ENCODE data around the gene ZNF501.

The ZNF501 gene

DNA sequence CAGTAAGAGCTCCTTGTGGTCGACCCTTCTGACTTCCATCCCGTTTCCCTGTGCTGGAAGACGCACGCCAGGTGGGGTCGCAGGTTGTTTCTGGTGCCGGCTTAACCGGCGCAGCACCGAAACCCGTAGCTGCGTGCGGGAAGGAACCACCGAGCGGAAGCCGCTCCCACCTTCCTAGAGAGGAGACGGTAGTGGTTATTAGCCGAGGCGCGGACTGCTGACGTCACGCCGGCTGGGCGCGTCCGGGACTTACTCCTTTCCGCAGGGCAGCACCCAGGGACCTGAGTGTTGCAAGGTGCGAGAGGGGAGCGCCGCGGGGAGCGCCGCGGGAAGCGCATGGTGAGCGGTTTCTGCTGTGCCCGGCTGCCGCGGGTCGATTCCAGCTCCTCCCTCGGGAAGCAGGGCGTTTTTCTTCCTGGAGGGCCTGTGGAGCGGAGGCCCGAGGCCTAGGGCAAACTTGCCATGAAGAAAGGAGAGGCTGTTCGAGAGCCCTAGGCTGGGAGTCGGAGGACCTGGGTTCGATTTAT is at the start of gene ZNF501:
Gene ZNF501 (plus strand): TSS at position 252 of the 527 bp plus-strand sequence. CDS start 4,787 bp downstream, outside the sequence.
- DNase-seq, result peak; percentile 59

GRCh38 chr3:44680921-44681455 is 48.4 kb upstream of the ZNF501 start:
- DNase-seq, result no peak

- no peak for DNase-seq
Measured at GRCh38 chr3:44682182-44682896, 47.1 kb upstream of the ZNF501 start.

DNA sequence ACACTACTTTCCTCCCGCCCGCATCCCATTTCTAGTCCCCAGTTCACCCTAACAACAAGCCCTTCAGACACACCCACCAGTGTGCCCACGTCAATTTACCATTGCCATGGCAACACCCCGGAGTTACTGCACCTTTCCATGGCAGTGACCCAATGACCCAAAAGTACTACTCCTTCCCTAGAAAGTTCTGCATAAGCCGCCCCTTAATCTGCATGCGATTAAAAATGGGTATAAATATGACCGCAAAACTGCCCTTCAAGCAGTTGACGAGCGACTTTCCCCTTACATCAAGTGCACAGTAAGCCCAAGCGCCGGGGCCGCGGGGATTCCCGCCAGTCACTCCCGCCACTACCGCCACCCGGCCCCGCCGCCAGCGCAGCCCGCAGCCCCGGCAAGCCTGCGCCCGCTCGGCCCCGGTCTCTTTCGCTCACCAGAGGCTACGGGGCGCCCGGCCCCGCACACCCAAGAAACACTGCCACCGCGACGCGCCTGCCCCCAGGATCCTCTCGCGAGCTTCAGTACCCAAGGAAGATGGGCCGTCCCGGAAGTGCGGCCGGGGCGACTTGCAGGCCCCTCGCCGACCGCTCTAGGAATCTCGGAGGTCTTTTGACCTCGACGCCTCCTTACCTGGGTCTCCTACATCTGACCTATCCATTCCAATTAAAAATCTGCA is 44.2 kb upstream of the ZNF501 start:
- DNase-seq, result peak; percentile 42

- DNase-seq, result no peak
Measured at GRCh38 chr3:44687898-44688297, 41.5 kb upstream of the ZNF501 start.

- DNase-seq, result peak; percentile 51
Measured at GRCh38 chr3:44712455-44713075, 16.9 kb upstream of the ZNF501 start, which contains the start of gene ZNF502. ZNF502 (plus strand) TSS chr3:44712660; CDS start chr3:44720262, 7,602 bp downstream.

DNA sequence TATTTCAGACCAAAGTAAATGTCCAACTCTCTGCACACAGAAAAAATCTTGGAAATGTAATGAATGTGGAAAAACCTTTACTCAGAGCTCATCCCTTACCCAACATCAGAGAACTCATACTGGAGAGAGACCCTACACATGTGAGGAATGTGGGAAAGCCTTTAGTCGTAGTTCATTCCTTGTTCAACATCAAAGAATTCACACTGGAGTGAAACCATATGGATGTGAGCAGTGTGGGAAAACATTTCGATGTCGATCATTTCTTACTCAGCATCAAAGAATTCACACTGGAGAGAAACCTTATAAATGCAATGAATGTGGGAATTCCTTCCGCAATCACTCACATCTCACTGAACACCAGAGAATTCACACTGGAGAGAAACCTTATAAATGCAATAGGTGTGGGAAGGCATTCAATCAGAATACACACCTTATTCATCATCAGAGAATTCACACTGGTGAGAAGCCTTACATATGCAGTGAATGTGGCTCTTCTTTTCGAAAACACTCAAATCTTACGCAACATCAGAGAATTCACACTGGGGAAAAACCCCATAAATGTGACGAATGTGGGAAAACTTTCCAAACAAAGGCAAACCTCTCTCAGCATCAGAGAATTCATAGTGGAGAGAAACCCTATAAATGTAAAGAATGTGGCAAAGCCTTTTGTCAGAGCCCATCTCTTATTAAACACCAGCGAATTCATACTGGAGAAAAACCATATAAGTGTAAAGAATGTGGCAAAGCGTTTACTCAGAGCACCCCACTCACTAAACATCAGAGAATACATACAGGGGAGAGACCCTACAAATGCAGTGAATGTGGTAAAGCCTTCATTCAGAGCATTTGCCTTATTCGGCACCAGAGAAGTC is 8.0 kb upstream of the ZNF501 start:
- DNase-seq, result no peak

DNA sequence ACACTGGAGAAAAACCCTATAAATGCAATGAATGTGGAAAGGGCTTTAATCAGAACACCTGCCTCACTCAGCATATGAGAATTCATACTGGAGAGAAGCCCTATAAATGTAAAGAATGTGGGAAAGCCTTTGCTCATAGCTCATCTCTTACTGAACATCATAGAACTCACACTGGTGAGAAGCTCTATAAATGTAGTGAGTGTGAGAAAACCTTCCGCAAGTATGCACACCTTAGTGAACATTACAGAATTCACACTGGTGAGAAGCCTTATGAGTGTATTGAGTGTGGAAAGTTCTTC is 7.4 kb upstream of the ZNF501 start:
- DNase-seq, result no peak

GRCh38 chr3:44734646-44735168 is 5.3 kb downstream of the ZNF501 start:
- DNase-seq, result no peak

GRCh38 chr3:44761101-44761423 is 31.6 kb downstream of the ZNF501 start:
- no peak for DNase-seq

- peak; percentile 78 for DNase-seq
Measured at GRCh38 chr3:44761424-44762169, 32.2 kb downstream of the ZNF501 start, which contains the start of the genes KIAA1143 and KIF15. KIAA1143 (minus strand) TSS chr3:44761619; CDS start chr3:44761602, 17 bp downstream. KIF15 (plus strand) TSS chr3:44761794; CDS start chr3:44761866, 72 bp downstream.

DNA sequence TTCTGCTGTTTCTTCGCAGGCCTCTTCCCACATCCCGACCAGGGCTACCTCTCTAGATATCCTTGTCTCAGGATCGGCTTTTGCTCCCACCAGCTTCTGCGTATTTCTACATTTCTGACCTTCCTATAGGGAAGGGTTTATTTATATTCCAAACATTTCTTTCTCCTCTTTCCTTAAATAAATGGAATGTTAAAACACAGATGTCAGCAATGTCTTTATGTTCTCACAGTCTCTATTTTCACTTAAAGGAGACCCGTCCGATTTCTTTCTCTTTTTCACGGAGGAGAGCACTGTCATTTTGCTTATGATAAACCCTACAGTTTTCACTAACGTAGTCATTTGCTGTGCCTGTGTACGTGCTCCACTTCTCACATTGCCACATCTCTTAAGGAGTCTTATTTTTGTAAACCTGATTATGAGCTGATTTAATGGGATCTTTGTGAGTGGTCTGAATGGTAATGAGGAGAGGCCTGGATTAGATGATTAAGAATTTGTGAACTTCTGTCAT is 32.8 kb downstream of the ZNF501 start:
- DNase-seq, result peak; percentile 30

- no peak for DNase-seq
Measured at GRCh38 chr3:44762690-44763089, 33.3 kb downstream of the ZNF501 start.

DNA sequence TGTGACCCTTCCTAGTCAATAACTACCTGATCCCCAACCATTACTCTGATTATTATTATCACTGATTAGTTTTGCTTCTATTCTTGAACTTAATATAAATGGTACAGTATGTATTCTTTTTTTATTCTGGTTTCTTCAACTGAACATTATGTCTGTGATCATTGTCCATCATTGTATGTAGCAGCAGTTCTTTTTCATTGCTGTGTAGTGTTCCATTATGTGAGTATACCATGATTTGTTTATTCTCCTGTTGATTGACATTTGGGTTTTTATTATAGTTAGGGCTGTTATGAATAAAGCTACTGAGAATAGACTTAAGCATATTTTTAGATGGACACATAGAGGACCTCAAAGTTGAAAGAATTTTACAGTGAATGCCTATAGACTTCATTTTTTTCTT is 34.8 kb downstream of the ZNF501 start:
- DNase-seq, result no peak

- no peak for DNase-seq
Measured at GRCh38 chr3:44771424-44772098, 42.1 kb downstream of the ZNF501 start.

GRCh38 chr3:44772099-44772442 is 42.6 kb downstream of the ZNF501 start:
- DNase-seq, result no peak

DNA sequence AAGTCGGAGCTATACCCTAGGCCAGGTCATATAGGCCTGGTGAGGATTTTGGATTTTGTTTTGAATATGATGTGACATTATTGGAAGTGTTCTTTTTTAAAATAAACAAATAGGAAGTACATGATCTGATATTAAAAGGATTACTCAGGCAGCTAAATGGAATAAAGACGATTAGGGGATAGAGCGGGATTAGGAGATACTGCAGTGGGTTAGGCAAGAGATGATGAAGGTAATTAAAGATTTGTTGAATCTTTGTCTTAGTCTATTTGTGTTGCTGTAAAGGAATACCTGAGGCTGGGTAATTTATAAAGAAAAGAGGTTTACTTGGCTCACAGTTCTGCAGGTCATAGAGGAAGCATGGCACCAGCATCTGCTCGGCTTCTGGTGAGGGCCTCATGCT is 53.5 kb downstream of the ZNF501 start:
- DNase-seq, result no peak

All from NCI-H510A treated with DMSO at 0.1 percent for 48 hours (cell line).